HepG2 (cell line): ENCODE results near the gene AMZ1. TPM values are rescaled to one million over a fixed set of nuclear protein-coding genes. Genes with fewer than 3 reads are reported as not detected.

ENCODE experiments used
- HOXA7 ChIP-seq: sonication (generic); formaldehyde crosslinking; IDR thresholded peaks from 2 replicates; pipeline ENCODE4 v1.8.1; 2022; ENCODE audit warnings: mild to moderate bottlenecking, missing genetic modification reagents, moderate library complexity
- KLF16 ChIP-seq, 2 experiments: sonication (generic) in 1 of 2; formaldehyde crosslinking in 1 of 2; IDR thresholded peaks; 2 replicates each; pipeline versions ENCODE4 v1.6.1 to v1.8.0; 2016 to 2023; ENCODE audit warnings: missing genetic modification reagents in 2 of 2, missing compliant biosample characterization in 1 of 2
- MAF1 ChIP-seq: sonication (generic); formaldehyde crosslinking; IDR thresholded peaks from 2 replicates; pipeline ENCODE4 v1.5.0; 2020; ENCODE audit warnings: missing genetic modification reagents, borderline replicate concordance
- MTERF4 ChIP-seq: sonication (generic); formaldehyde crosslinking; IDR thresholded peaks from 2 replicates; pipeline ENCODE4 v1.8.0; 2023; ENCODE audit warnings: mild to moderate bottlenecking, missing genetic modification reagents
- ZBTB38 ChIP-seq: sonication (generic); formaldehyde crosslinking; IDR thresholded peaks from 2 replicates; pipeline ENCODE4 v1.5.1; 2020; ENCODE audit warnings: mild to moderate bottlenecking, missing genetic modification reagents
- ZKSCAN5 ChIP-seq: sonication (generic); formaldehyde crosslinking; IDR thresholded peaks from 2 replicates; pipeline ENCODE4 v1.5.1; 2020; ENCODE audit warnings: mild to moderate bottlenecking, missing genetic modification reagents
- ZNF263 ChIP-seq: sonication (generic); formaldehyde crosslinking; IDR thresholded peaks from 2 replicates; pipeline ENCODE4 v1.4.0; 2020; ENCODE audit warnings: missing genetic modification reagents
- ZNF281 ChIP-seq: sonication (generic); formaldehyde crosslinking; IDR thresholded peaks from 2 replicates; pipeline ENCODE4 v1.4.0; 2020; ENCODE audit warnings: missing genetic modification reagents, borderline replicate concordance
- ZNF383 ChIP-seq: sonication (generic); formaldehyde crosslinking; IDR thresholded peaks from 2 replicates; pipeline ENCODE4 v1.4.0; 2020; ENCODE audit warnings: missing genetic modification reagents, mild to moderate bottlenecking, borderline replicate concordance
- ZNF558 ChIP-seq: sonication (generic); formaldehyde crosslinking; IDR thresholded peaks from 2 replicates; pipeline ENCODE4 v1.9.0; 2022; ENCODE audit warnings: mild to moderate bottlenecking, missing genetic modification reagents, borderline replicate concordance
- ZNF564 ChIP-seq: sonication (generic); formaldehyde crosslinking; IDR thresholded peaks from 2 replicates; pipeline ENCODE4 v1.8.1; 2023; ENCODE audit warnings: mild to moderate bottlenecking, missing genetic modification reagents
- ZNF720 ChIP-seq: sonication (generic); formaldehyde crosslinking; IDR thresholded peaks from 2 replicates; pipeline ENCODE4 v1.4.0; 2020; ENCODE audit warnings: missing genetic modification reagents
- polyA plus RNA-seq, 8 experiments: library from polyadenylated mRNA; depleted of rRNA in 3 of 8; stranded (reverse) in 7 of 8; unstranded in 1 of 8; fragments of >200 nt; fragmentation: Illumina TruSeq in 4 of 8; extraction: Trizol in 4 of 8; gene quantifications; 2 replicates each; pipeline versions ENCODE4 v1.2.1 to v1.2.3, GENCODE V29; 2011 to 2016; ENCODE audit warnings: low read depth in 4 of 8, missing spikeins in 1 of 8, mixed read lengths in 1 of 8; ENCODE audit not compliant: insufficient read depth in 1 of 8
- total RNA-seq, 5 experiments: library from RNA; depleted of rRNA; stranded (reverse); fragments of >200 nt; fragmentation: Illumina TruSeq; extraction: Trizol; gene quantifications; 2 replicates each; pipeline ENCODE4 v1.2.3, GENCODE V29; 2016; ENCODE audit warnings: low read depth in 1 of 5
- TF ChIP-seq, protein P1 (sequence below): sonication (generic); formaldehyde crosslinking; IDR thresholded peaks from 2 replicates; pipeline ENCODE4 v1.4.0; 2020; ENCODE audit warnings: missing genetic modification reagents, borderline replicate concordance
- TF ChIP-seq, protein P2 (sequence below): sonication (generic); formaldehyde crosslinking; IDR thresholded peaks from 2 replicates; pipeline ENCODE4 v1.5.1; 2020; ENCODE audit warnings: mild to moderate bottlenecking, missing genetic modification reagents, moderate library complexity

AMZ1 gene
- total and polyA plus RNA-seq, 2 of the 13 experiments (the other 11 are each of a cell fraction or from before 2014, with no cell fraction given) = 0.03 TPM; not detected in 1

DNA sequence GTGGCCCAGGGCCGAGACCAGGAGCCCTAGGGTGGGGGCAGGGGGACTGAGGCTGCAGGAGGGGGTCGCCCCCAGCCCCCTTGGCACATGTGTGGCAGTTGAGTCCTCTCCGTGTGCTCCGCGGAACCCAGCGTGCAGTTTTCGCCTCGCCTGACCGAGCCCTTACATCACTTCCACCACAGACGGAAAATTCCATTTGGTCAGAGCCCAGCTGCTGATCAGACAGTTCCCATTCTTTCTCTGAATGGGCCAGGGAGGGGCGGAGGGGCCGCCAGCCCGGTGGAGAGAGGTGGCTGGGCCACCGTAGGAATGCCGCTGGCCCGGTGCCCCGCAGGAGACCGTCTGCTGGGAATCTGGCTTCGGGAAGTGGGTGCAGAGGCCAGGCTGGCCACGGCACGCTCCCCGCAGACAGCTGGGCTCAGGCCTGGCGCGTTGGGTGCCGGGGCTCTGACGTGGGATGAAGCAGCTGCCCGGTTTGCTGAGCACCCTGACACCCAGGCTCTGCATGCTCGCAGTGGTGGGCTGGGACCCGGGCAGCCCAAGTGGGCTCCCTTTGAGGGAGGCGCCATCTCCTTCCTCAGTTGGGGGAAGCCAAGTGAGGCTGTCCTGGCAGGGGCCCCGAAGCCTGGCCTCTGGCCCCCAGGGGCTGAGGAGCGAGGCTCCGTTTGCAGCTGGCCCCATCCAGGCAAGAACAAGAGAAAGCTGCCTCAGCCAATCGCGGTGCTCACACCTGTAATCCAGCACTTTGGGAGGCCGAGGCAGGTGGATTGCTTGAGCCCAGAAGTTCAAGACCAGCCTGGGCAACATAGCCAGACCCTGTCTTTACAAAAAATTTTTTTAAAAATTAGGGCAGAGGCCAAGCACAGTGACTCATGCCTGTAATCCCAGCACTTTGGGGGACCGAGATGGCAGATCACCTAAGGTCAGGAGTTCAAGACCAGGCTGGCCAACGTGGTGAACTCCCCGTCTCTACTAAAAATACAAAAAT, 46.3 kb upstream of the AMZ1 start (continued):
- TF ChIP-seq, protein P1, sequence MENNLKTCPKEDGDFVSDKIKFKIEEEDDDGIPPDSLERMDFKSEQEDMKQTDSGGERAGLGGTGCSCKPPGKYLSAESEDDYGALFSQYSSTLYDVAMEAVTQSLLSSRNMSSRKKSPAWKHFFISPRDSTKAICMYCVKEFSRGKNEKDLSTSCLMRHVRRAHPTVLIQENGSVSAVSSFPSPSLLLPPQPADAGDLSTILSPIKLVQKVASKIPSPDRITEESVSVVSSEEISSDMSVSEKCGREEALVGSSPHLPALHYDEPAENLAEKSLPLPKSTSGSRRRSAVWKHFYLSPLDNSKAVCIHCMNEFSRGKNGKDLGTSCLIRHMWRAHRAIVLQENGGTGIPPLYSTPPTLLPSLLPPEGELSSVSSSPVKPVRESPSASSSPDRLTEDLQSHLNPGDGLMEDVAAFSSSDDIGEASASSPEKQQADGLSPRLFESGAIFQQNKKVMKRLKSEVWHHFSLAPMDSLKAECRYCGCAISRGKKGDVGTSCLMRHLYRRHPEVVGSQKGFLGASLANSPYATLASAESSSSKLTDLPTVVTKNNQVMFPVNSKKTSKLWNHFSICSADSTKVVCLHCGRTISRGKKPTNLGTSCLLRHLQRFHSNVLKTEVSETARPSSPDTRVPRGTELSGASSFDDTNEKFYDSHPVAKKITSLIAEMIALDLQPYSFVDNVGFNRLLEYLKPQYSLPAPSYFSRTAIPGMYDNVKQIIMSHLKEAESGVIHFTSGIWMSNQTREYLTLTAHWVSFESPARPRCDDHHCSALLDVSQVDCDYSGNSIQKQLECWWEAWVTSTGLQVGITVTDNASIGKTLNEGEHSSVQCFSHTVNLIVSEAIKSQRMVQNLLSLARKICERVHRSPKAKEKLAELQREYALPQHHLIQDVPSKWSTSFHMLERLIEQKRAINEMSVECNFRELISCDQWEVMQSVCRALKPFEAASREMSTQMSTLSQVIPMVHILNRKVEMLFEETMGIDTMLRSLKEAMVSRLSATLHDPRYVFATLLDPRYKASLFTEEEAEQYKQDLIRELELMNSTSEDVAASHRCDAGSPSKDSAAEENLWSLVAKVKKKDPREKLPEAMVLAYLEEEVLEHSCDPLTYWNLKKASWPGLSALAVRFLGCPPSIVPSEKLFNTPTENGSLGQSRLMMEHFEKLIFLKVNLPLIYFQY (CRISPR knock-in tag) = peak; percentile 99
- TF ChIP-seq ZNF263 = 0 out of 2 replicates have a peak, but pooled peaks have one; percentile 37
- no peak for TF ChIP-seq ZNF564 (CRISPR knock-in tag)
- TF ChIP-seq, protein P2, sequence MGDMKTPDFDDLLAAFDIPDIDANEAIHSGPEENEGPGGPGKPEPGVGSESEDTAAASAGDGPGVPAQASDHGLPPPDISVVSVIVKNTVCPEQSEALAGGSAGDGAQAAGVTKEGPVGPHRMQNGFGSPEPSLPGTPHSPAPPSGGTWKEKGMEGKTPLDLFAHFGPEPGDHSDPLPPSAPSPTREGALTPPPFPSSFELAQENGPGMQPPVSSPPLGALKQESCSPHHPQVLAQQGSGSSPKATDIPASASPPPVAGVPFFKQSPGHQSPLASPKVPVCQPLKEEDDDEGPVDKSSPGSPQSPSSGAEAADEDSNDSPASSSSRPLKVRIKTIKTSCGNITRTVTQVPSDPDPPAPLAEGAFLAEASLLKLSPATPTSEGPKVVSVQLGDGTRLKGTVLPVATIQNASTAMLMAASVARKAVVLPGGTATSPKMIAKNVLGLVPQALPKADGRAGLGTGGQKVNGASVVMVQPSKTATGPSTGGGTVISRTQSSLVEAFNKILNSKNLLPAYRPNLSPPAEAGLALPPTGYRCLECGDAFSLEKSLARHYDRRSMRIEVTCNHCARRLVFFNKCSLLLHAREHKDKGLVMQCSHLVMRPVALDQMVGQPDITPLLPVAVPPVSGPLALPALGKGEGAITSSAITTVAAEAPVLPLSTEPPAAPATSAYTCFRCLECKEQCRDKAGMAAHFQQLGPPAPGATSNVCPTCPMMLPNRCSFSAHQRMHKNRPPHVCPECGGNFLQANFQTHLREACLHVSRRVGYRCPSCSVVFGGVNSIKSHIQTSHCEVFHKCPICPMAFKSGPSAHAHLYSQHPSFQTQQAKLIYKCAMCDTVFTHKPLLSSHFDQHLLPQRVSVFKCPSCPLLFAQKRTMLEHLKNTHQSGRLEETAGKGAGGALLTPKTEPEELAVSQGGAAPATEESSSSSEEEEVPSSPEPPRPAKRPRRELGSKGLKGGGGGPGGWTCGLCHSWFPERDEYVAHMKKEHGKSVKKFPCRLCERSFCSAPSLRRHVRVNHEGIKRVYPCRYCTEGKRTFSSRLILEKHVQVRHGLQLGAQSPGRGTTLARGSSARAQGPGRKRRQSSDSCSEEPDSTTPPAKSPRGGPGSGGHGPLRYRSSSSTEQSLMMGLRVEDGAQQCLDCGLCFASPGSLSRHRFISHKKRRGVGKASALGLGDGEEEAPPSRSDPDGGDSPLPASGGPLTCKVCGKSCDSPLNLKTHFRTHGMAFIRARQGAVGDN (CRISPR knock-in tag) = peak; percentile 95
- TF ChIP-seq ZNF558 = no peak
- TF ChIP-seq ZNF383 (CRISPR knock-in tag) = no peak
- no peak for TF ChIP-seq ZNF720 (CRISPR knock-in tag)
- no peak; the same call in 1 of the 2 replicates for TF ChIP-seq ZNF281 (CRISPR knock-in tag)
- peak; percentile 84 for TF ChIP-seq ZBTB38 (CRISPR knock-in tag)
- TF ChIP-seq MTERF4 (CRISPR knock-in tag) = no peak
- peak in 1 of 2 experiments; percentile 51; a peak in 1 of 4 replicates for TF ChIP-seq KLF16 (CRISPR knock-in tag; IDR thresholded peaks at IDR 0.05)
- TF ChIP-seq HOXA7 = no peak
- TF ChIP-seq ZKSCAN5 (CRISPR knock-in tag) = no peak
- no peak for TF ChIP-seq MAF1
